ENCODE data around the gene OSBP2. TPM values are rescaled to one million over a fixed set of nuclear protein-coding genes. Genes with fewer than 3 reads are reported as not detected.

The OSBP2 gene
- total RNA-seq, 4 donors from 2014 or later: 0.66 to 2.4 (median 1.6) TPM

GRCh38 chr22:30893434-30894370, 199.0 kb downstream of the OSBP2 start:
- no peaks in the 10 kb centered on the region for H3K4me1 ChIP-seq
- H3K36me3 ChIP-seq: peaks cover 0 to 66% (median 0%) of the 10 kb centered on the region in 3 donors
- no peak overlapping the region for H3K27ac ChIP-seq
- no peaks in the 10 kb centered on the region for H3K27me3 ChIP-seq
- DNase-seq (ENCODE audit: low spot score in 2 of 2): no peak
- H3K9me3 ChIP-seq: peaks cover 0 to 8% (median 1%) of the 10 kb centered on the region in 4 donors
- no peak overlapping the region for H3K4me3 ChIP-seq
- TF ChIP-seq EP300 (IDR thresholded peaks at IDR 0.05): no peak
- TF ChIP-seq POLR2A (IDR thresholded peaks at IDR 0.05): no peak
- TF ChIP-seq, protein P1, sequence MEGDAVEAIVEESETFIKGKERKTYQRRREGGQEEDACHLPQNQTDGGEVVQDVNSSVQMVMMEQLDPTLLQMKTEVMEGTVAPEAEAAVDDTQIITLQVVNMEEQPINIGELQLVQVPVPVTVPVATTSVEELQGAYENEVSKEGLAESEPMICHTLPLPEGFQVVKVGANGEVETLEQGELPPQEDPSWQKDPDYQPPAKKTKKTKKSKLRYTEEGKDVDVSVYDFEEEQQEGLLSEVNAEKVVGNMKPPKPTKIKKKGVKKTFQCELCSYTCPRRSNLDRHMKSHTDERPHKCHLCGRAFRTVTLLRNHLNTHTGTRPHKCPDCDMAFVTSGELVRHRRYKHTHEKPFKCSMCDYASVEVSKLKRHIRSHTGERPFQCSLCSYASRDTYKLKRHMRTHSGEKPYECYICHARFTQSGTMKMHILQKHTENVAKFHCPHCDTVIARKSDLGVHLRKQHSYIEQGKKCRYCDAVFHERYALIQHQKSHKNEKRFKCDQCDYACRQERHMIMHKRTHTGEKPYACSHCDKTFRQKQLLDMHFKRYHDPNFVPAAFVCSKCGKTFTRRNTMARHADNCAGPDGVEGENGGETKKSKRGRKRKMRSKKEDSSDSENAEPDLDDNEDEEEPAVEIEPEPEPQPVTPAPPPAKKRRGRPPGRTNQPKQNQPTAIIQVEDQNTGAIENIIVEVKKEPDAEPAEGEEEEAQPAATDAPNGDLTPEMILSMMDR (IDR thresholded peaks at IDR 0.05): no peak
- 81 to 86% methylated on average over 21 to 23 of the region's 23 CpGs for WGBS, 2 donors

GRCh38 chr22:30894371-30894740, 199.7 kb downstream of the OSBP2 start:
- no peak overlapping the region for H3K4me3 ChIP-seq
- no peak overlapping the region for H3K27ac ChIP-seq
- DNase-seq (ENCODE audit: low spot score in 2 of 2): no peak
- H3K36me3 ChIP-seq: peaks cover 0 to 62% (median 0%) of the 10 kb centered on the region in 3 donors
- no peaks in the 10 kb centered on the region for H3K27me3 ChIP-seq
- H3K4me1 ChIP-seq: no peaks in the 10 kb centered on the region
- TF ChIP-seq, protein P1 (IDR thresholded peaks at IDR 0.05): no peak
- TF ChIP-seq EP300 (IDR thresholded peaks at IDR 0.05) (no peak), POLR2A (IDR thresholded peaks at IDR 0.05) (no peak)
- H3K9me3 ChIP-seq: peaks cover 0 to 14% (median 4%) of the 10 kb centered on the region in 4 donors
- 64 to 69% methylated on average over 3 of the region's 3 CpGs for WGBS, 2 donors

- Histone ChIP-seq H3K27me3 (no peaks in the 10 kb centered on the region), H3K9me3 (peaks cover 0 to 30% (median 6%) of the 10 kb centered on the region in 4 donors), H3K36me3 (peaks cover 0 to 43% (median 0%) of the 10 kb centered on the region in 3 donors), H3K4me3 (no peak overlapping the region), H3K4me1 (no peaks in the 10 kb centered on the region), H3K27ac (no peak overlapping the region)
- DNase-seq (ENCODE audit: low spot score in 2 of 2): no peak
- no peak for TF ChIP-seq POLR2A (IDR thresholded peaks at IDR 0.05)
- TF ChIP-seq, protein P1 (IDR thresholded peaks at IDR 0.05): no peak
- no peak for TF ChIP-seq EP300 (IDR thresholded peaks at IDR 0.05)
- WGBS, 2 donors: 76 to 82% methylated on average over 16 of the region's 16 CpGs
Measured at GRCh38 chr22:30902496-30903357, 208.1 kb downstream of the OSBP2 start.

GRCh38 chr22:30903876-30904460, 209.3 kb downstream of the OSBP2 start:
- H3K4me1 ChIP-seq: no peaks in the 10 kb centered on the region
- H3K36me3 ChIP-seq: peaks cover 0 to 41% (median 0%) of the 10 kb centered on the region in 3 donors
- no peak overlapping the region for H3K4me3 ChIP-seq
- H3K9me3 ChIP-seq: peaks cover 0 to 20% (median 4%) of the 10 kb centered on the region in 4 donors
- H3K27me3 ChIP-seq: no peaks in the 10 kb centered on the region
- 93 to 97% methylated on average over 6 of the region's 6 CpGs for WGBS, 2 donors
- no peak overlapping the region for H3K27ac ChIP-seq
- no peak for DNase-seq (ENCODE audit: low spot score in 2 of 2)
- TF ChIP-seq, protein P1 (IDR thresholded peaks at IDR 0.05): no peak
- TF ChIP-seq EP300 (IDR thresholded peaks at IDR 0.05): no peak
- TF ChIP-seq POLR2A (IDR thresholded peaks at IDR 0.05): no peak

All from tibial nerve (tissue), 4 donors.